Heart left ventricle (tissue), 13 donors: Measurements from ENCODE around the gene EIF4E3.

Experiments
- POLR2A ChIP-seq, 2 donors: fragments of 450-650 bp; IDR thresholded peaks; one replicate each; pipeline ENCODE4 v1.6.1; 2017; ENCODE audit warnings: antibody characterized with exemption in 2 of 2, mild to moderate bottlenecking in 2 of 2, moderate library complexity in 2 of 2
- TF ChIP-seq, protein P1 (sequence below), 12 donors: fragments of 200-600 bp; sonication (generic) in 4 of 12; IDR thresholded peaks; one replicate each; pipeline versions ENCODE4 v1.5.0 to v1.8.0; 2018 to 2022; ENCODE audit warnings: antibody characterized with exemption in 12 of 12, mild to moderate bottlenecking in 5 of 12
- donor health status: ischemic (EF 13 %, LVEDD 7.1; RV severe dilation, severe dysfunction).
- donor health status: DM: no; HTN: yes; CAD: no.
- donor health status: DM: no; HTN: no; CAD: no.
- donor health status: ischemic (EF 25% LVEDD 6.9; RV normal size, moderate dysfunction).
- donor health status: ischemic (EF 25% LVEDD 5.7; RV mildly dilated, moderate dysfunction).
- donor health status: ischemic (EF 35%, LVEDD 5.7; RV mildly dilated, moderate dysfunction).
- donor health status: nonischemic (EF 11% LVEDD 7.7; RV severe dilation, severe dysfunction).
- donor health status: DM: yes; HTN: yes; CAD: no.
- donor health status: PGD.
- donor health status: ischemic (EF 29% LVEDD 5.4; RV normal size, mild dysfunction).
- donor health status: nonischemic (EF 23%, LVEDD 6.1; RV moderate dilation, normal function).

DNA sequence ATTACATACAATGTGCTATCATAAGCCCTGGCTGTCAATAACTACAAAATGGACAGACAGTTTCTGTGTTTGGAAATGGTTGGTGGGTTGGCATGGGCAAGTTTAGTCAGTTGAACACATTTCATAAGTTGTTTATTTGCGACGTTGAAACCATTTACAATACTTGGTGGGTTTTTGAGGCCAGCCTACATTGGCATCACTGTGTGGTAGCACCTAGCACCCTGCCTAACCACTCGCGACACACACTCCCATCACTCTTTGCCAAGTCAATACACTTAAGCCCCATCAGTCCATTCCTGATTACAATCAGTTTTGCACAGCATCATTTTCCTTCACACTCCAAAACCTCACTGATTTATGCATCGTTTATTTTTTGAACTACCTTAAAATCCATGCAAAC lies 45.9 kb upstream of the EIF4E3 start:
- TF ChIP-seq, protein P1, sequence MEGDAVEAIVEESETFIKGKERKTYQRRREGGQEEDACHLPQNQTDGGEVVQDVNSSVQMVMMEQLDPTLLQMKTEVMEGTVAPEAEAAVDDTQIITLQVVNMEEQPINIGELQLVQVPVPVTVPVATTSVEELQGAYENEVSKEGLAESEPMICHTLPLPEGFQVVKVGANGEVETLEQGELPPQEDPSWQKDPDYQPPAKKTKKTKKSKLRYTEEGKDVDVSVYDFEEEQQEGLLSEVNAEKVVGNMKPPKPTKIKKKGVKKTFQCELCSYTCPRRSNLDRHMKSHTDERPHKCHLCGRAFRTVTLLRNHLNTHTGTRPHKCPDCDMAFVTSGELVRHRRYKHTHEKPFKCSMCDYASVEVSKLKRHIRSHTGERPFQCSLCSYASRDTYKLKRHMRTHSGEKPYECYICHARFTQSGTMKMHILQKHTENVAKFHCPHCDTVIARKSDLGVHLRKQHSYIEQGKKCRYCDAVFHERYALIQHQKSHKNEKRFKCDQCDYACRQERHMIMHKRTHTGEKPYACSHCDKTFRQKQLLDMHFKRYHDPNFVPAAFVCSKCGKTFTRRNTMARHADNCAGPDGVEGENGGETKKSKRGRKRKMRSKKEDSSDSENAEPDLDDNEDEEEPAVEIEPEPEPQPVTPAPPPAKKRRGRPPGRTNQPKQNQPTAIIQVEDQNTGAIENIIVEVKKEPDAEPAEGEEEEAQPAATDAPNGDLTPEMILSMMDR (IDR thresholded peaks at IDR 0.05), result no peak
- no peak for TF ChIP-seq POLR2A (IDR thresholded peaks at IDR 0.05)
